ENCODE data around the gene CPS1. TPM values are rescaled to one million over a fixed set of nuclear protein-coding genes. Genes with fewer than 3 reads are reported as not detected.

The CPS1 gene
- total RNA-seq, 2 experiments from 2014 or later = 0.96 to 1.3 TPM

GRCh38 chr2:210539035-210539434 is 17.4 kb upstream of the CPS1 start:
- CTCF ChIA-PET = no interaction called here
- H3K4me3 Mint-ChIP-seq = no peak overlapping the region
- H3K27me3 Mint-ChIP-seq = peaks cover 5% of the 10 kb centered on the region
- no peaks in the 10 kb centered on the region for H3K9me3 Mint-ChIP-seq (ENCODE audit: low read depth)
- no peak for DNase-seq
- ATAC-seq = no peak
- no peak overlapping the region for H3K27ac Mint-ChIP-seq
- H3K36me3 Mint-ChIP-seq = no peaks in the 10 kb centered on the region
- H3K4me1 Mint-ChIP-seq = no peaks in the 10 kb centered on the region

DNA sequence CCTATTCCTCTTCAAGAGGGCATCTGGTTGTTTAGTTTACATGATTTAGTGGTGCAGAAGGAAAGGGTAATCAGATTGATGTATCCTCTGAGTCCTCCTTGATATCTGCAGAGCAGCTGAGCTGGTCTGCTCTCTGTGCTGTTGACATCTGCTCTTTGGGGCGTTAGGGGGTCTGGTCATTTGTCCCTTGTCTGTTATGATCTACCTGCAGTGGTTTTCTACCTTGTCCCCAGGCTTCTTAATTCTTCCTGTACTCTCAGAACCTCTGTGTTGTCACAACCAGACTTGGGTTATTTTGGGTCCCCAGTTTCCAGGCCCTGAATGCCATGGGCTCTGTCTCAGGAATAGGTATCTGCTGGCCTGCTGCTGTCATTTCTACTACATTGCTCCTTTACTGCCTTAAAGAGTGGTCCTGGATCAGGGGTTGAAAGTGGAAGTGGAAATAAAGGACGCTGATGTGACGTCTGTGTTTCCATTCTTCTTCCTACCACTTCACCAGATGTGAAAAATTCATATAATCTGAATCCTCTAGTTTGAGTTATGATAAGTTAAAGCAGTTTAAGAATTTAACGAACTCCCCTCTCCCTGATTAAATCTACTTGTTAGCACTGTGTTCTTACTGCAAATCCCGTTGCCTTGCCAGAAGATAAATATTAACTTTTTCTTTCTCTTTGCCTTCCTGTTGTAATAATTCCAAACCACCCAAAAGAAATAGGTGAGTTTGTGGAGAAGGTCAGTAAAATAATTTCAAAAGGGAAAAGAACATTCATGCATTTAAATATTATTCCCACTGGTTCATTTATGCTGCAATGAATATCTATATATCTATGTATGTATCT is 16.6 kb upstream of the CPS1 start:
- Mint-ChIP-seq H3K36me3 (no peaks in the 10 kb centered on the region), H3K27me3 (peaks cover 5% of the 10 kb centered on the region), H3K4me3 (no peak overlapping the region), H3K9me3 (ENCODE audit: low read depth) (no peaks in the 10 kb centered on the region), H3K4me1 (no peaks in the 10 kb centered on the region), H3K27ac (no peak overlapping the region)
- no peak for DNase-seq
- CTCF ChIA-PET = no interaction called here
- no peak for ATAC-seq

- no peaks in the 10 kb centered on the region for H3K4me1 Mint-ChIP-seq
- no peaks in the 10 kb centered on the region for H3K9me3 Mint-ChIP-seq (ENCODE audit: low read depth)
- CTCF ChIA-PET = no interaction called here
- no peak overlapping the region for H3K27ac Mint-ChIP-seq
- no peaks in the 10 kb centered on the region for H3K36me3 Mint-ChIP-seq
- no peak overlapping the region for H3K4me3 Mint-ChIP-seq
- DNase-seq (no peak), ATAC-seq (no peak)
- peaks cover 5% of the 10 kb centered on the region for H3K27me3 Mint-ChIP-seq
Measured at GRCh38 chr2:210540471-210540870, 15.9 kb upstream of the CPS1 start.

DNA sequence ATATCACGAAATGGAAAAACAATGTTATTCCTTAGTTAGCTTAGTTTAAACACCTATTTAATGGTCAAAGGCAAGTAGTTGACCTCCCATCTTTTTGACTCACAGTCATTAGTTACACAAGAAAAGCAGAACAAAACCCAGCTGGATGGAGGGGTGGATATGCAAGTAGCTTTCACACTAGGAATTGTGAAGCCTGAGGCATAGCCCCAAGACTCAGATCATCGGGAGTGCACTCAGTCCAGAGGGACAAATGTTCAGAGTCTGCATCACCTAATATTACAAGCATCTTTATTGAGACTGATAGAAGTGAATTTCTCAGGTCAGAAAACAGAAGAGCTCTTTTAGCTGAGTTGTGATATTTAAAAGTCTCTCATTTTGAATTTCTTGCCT is 15.5 kb upstream of the CPS1 start:
- H3K27ac Mint-ChIP-seq = no peak overlapping the region
- H3K4me3 Mint-ChIP-seq = no peak overlapping the region
- H3K36me3 Mint-ChIP-seq = no peaks in the 10 kb centered on the region

GRCh38 chr2:210541290-210541902 is 15.0 kb upstream of the CPS1 start:
- CTCF ChIA-PET = no interaction called here
- DNase-seq (no peak), ATAC-seq (no peak)
- H3K27me3 Mint-ChIP-seq = peaks cover 5% of the 10 kb centered on the region
- H3K36me3 Mint-ChIP-seq = no peaks in the 10 kb centered on the region
- no peaks in the 10 kb centered on the region for H3K9me3 Mint-ChIP-seq (ENCODE audit: low read depth)
- H3K4me1 Mint-ChIP-seq = no peaks in the 10 kb centered on the region
- H3K27ac Mint-ChIP-seq = no peak overlapping the region
- no peak overlapping the region for H3K4me3 Mint-ChIP-seq

More for the DNA sequence above, 15.5 kb upstream of the CPS1 start:
- Mint-ChIP-seq H3K27me3 (peaks cover 5% of the 10 kb centered on the region), H3K4me1 (no peaks in the 10 kb centered on the region), H3K9me3 (ENCODE audit: low read depth) (no peaks in the 10 kb centered on the region)
- DNase-seq = no peak
- no peak for ATAC-seq
- CTCF ChIA-PET = no interaction called here

DNA sequence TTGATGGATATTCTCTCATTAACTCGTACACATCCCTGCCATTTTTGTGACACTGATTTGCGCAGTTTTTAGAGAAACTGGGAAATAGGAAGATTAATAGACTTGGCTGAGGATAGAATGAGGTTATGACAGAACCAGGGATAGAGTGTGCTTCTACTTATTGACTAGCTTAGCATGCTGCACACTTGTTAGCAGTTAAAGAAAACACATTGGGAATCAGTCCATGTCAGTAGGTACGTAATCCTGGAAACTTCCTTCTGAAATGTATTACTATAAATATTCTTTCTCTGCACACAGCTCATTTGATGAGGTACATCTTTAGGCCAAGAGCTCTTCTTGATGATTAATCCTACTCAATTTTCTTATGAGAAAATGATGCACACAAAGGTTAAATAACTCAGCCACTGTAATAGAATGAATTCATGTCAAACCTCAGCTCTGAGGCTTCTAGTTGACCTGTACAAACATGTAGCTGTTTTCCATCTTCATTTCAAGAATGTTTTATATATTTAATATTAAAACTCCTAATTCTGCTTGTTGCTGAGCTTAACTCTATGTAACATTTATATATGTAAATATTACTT is 12.3 kb upstream of the CPS1 start:
- peaks cover 5% of the 10 kb centered on the region for H3K27me3 Mint-ChIP-seq
- no peaks in the 10 kb centered on the region for H3K36me3 Mint-ChIP-seq
- no peak overlapping the region for H3K27ac Mint-ChIP-seq
- CTCF ChIA-PET = no interaction called here
- no peak overlapping the region for H3K4me3 Mint-ChIP-seq
- ATAC-seq (no peak), DNase-seq (no peak)
- no peaks in the 10 kb centered on the region for H3K9me3 Mint-ChIP-seq (ENCODE audit: low read depth)
- no peaks in the 10 kb centered on the region for H3K4me1 Mint-ChIP-seq

GRCh38 chr2:210544831-210545230 is 11.6 kb upstream of the CPS1 start:
- no peak for DNase-seq
- Mint-ChIP-seq H3K27ac (no peak overlapping the region), H3K27me3 (peaks cover 4% of the 10 kb centered on the region), H3K4me3 (no peak overlapping the region), H3K36me3 (no peaks in the 10 kb centered on the region), H3K9me3 (ENCODE audit: low read depth) (no peaks in the 10 kb centered on the region), H3K4me1 (no peaks in the 10 kb centered on the region)
- CTCF ChIA-PET = no interaction called here
- no peak for ATAC-seq

- no peaks in the 10 kb centered on the region for H3K4me1 Mint-ChIP-seq
- no peaks in the 10 kb centered on the region for H3K36me3 Mint-ChIP-seq
- H3K4me3 Mint-ChIP-seq = no peak overlapping the region
- CTCF ChIA-PET = no interaction called here
- no peak for DNase-seq
- H3K27ac Mint-ChIP-seq = no peak overlapping the region
- H3K27me3 Mint-ChIP-seq = no peaks in the 10 kb centered on the region
- ATAC-seq = no peak
- no peaks in the 10 kb centered on the region for H3K9me3 Mint-ChIP-seq (ENCODE audit: low read depth)
Measured at GRCh38 chr2:210546424-210547208, 9.8 kb upstream of the CPS1 start.

DNA sequence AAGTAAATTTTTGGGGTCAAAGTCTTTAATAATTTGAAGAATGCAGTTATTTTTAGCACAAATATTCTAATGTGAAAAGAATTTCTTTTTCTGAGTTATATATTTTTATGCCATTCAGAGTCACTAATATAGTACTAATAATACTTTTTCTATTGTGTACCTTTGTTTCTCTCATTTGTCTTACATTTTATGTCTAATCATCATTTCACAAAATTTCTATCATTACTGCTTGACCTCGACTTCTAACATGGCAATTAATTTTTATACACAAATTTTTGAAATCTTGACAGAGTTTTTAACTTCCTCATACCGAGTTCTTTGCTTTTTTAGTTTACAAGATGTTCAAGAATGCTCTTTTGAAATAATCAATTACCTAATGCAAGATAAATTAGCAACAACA is 8.4 kb upstream of the CPS1 start:
- no peak overlapping the region for H3K4me3 Mint-ChIP-seq
- no peak for DNase-seq
- H3K4me1 Mint-ChIP-seq = no peaks in the 10 kb centered on the region
- no peaks in the 10 kb centered on the region for H3K9me3 Mint-ChIP-seq (ENCODE audit: low read depth)
- H3K27ac Mint-ChIP-seq = no peak overlapping the region
- H3K36me3 Mint-ChIP-seq = no peaks in the 10 kb centered on the region
- CTCF ChIA-PET = no interaction called here
- ATAC-seq = no peak
- peaks cover 6% of the 10 kb centered on the region for H3K27me3 Mint-ChIP-seq

- Mint-ChIP-seq H3K27ac (no peak overlapping the region), H3K27me3 (peaks cover 6% of the 10 kb centered on the region), H3K4me3 (no peak overlapping the region), H3K36me3 (no peaks in the 10 kb centered on the region), H3K4me1 (no peaks in the 10 kb centered on the region), H3K9me3 (ENCODE audit: low read depth) (no peaks in the 10 kb centered on the region)
- ATAC-seq = no peak
- no peak for DNase-seq
- CTCF ChIA-PET = no interaction called here
Measured at GRCh38 chr2:210548878-210549384, 7.5 kb upstream of the CPS1 start.

GRCh38 chr2:210551001-210551400 is 5.4 kb upstream of the CPS1 start:
- DNase-seq (no peak), ATAC-seq (no peak)
- CTCF ChIA-PET = no interaction called here
- H3K27ac Mint-ChIP-seq = no peak overlapping the region
- no peaks in the 10 kb centered on the region for H3K4me1 Mint-ChIP-seq
- peaks cover 6% of the 10 kb centered on the region for H3K27me3 Mint-ChIP-seq
- H3K4me3 Mint-ChIP-seq = no peak overlapping the region
- no peaks in the 10 kb centered on the region for H3K9me3 Mint-ChIP-seq (ENCODE audit: low read depth)
- no peaks in the 10 kb centered on the region for H3K36me3 Mint-ChIP-seq

DNA sequence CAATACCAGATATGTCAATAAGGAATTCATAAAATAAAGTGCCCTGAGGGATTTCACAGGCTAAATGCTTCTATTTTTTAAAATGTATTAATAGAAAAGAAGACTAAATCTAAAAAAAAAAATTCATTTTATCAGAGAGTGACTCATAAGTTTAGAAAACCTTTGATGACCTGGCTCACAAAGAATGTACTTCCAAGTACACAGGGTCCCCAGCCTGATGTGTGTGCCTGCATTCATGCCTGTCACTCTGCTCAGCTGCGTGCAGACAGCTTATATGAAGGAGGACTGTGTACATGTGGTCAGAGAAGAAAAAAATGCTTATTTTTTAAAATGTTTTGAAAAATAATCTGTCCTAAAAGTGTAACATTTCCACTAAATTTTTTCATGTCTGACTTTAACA is 3.0 kb upstream of the CPS1 start:
- H3K4me3 Mint-ChIP-seq = no peak overlapping the region
- H3K36me3 Mint-ChIP-seq = no peaks in the 10 kb centered on the region
- ATAC-seq = no peak
- no peaks in the 10 kb centered on the region for H3K4me1 Mint-ChIP-seq
- H3K27me3 Mint-ChIP-seq = peaks cover 6% of the 10 kb centered on the region
- CTCF ChIA-PET = no interaction called here
- H3K27ac Mint-ChIP-seq = no peak overlapping the region
- DNase-seq = no peak
- no peaks in the 10 kb centered on the region for H3K9me3 Mint-ChIP-seq (ENCODE audit: low read depth)

DNA sequence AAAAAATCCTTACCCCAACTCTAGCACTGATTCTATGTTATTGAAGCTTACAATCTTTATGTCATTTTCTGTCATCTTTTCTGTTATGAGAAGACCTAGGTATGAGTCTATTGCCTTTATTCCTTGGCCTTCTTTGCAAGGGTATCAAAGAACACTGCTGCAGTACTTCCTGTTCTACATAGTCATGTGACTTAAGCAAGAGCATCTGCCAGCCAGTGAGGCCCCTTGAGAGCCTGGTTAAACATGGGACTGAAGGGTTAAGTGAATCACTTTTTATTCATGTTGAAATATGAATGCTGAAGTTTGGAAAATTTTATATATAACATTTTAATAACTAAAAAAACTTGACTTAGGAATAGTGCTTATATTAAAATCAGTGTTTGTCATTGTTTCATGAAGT is 844 bp upstream of the CPS1 start:
- no peaks in the 10 kb centered on the region for H3K36me3 Mint-ChIP-seq
- no peak overlapping the region for H3K4me3 Mint-ChIP-seq
- peaks cover 6% of the 10 kb centered on the region for H3K27me3 Mint-ChIP-seq
- no peaks in the 10 kb centered on the region for H3K4me1 Mint-ChIP-seq
- no peaks in the 10 kb centered on the region for H3K9me3 Mint-ChIP-seq (ENCODE audit: low read depth)
- DNase-seq (no peak), ATAC-seq (no peak)
- CTCF ChIA-PET = no interaction called here
- no peak overlapping the region for H3K27ac Mint-ChIP-seq
